ENCODE results near the gene AURKA.

DNA sequence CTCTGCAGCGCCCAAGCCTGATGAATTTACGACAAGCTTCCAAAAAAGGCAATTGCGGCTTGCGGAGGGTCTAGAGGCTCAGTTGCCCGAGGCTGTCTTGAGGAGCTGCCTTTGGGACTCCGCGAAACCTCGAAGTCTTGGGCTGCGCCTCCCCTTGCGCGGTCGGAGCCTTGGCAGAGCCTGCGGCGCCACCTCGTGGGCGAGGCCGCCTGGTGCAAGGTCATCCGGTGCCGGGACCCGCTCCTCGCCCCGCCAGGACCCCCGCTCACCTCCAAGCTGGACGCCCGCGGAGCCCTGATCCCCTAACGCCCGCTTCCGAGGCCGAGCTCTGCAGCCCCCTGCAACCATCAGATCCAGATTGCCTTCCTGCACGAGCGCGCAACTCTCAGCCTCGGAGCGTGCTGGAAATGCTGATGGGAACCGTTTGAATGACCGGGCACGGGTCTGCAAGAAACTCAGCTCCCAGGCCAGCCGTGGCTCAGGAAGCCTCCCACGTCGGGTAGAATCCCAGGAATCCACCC is 48.1 kb downstream of the AURKA start:
- TF ChIP-seq, protein P1, sequence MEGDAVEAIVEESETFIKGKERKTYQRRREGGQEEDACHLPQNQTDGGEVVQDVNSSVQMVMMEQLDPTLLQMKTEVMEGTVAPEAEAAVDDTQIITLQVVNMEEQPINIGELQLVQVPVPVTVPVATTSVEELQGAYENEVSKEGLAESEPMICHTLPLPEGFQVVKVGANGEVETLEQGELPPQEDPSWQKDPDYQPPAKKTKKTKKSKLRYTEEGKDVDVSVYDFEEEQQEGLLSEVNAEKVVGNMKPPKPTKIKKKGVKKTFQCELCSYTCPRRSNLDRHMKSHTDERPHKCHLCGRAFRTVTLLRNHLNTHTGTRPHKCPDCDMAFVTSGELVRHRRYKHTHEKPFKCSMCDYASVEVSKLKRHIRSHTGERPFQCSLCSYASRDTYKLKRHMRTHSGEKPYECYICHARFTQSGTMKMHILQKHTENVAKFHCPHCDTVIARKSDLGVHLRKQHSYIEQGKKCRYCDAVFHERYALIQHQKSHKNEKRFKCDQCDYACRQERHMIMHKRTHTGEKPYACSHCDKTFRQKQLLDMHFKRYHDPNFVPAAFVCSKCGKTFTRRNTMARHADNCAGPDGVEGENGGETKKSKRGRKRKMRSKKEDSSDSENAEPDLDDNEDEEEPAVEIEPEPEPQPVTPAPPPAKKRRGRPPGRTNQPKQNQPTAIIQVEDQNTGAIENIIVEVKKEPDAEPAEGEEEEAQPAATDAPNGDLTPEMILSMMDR (IDR thresholded peaks at IDR 0.05), result peak in 2 of 4 experiments; percentile 18 to 53
- no peak for TF ChIP-seq POLR2AphosphoS5 (IDR thresholded peaks at IDR 0.05)
